Panc1 (cell line): ENCODE measurements around the gene RSPH1. TPM values are rescaled to one million over a fixed set of nuclear protein-coding genes. Genes with fewer than 3 reads are reported as not detected.

Experiments
- ATAC-seq: fragments of 200-7000 bp; cut with Tn5 transposase; 2 replicates; pipeline ENCODE4 v1.9.1; 2020; ENCODE audit warnings: mild to moderate bottlenecking, moderate library complexity
- BruUV-seq: library from RNA; stranded (reverse); fragments of 400-500 nt; replicated peaks from 2 replicates; lab custom pipeline; 2021; lab: Mats Ljungman, UMichigan
- CTCF ChIA-PET: fragments of 300-600 bp; sonication (Branson Sonifier 250); formaldehyde crosslinking; loops from one replicate; lab custom pipeline; 2022; ENCODE audit warnings: antibody characterized with exemption; lab: Charles Lee
- POLR2A ChIA-PET: fragments of 300-600 bp; sonication (Branson Sonifier 250); formaldehyde crosslinking; loops from one replicate; lab custom pipeline; 2022; ENCODE audit warnings: antibody characterized with exemption; lab: Charles Lee
- DNase-seq: peaks from one replicate; pipeline ENCODE4 v3.0.0-alpha.2; 2010; ENCODE audit warnings: low read depth, low spot score
- H3K27ac ChIP-seq: 2 replicates; pipeline ENCODE4 v1.5.1; 2011; ENCODE audit warnings: mild to moderate bottlenecking, low read length, inconsistent platforms
- H3K27me3 ChIP-seq: fragments of 200-500 bp; sonication (Bioruptor generic); 2 replicates; pipeline ENCODE4 v1.6.0; 2014; ENCODE audit warnings: low read length, inconsistent platforms; ENCODE audit not compliant: control insufficient read depth, insufficient read depth
- H3K36me3 ChIP-seq: fragments of 200-500 bp; sonication (Bioruptor generic); 2 replicates; pipeline ENCODE4 v1.5.1; 2014; ENCODE audit warnings: inconsistent platforms, mild to moderate bottlenecking, low read length, moderate library complexity; ENCODE audit not compliant: control insufficient read depth, insufficient read depth
- H3K4me1 ChIP-seq: 2 replicates; pipeline ENCODE4 v1.5.1; 2011; ENCODE audit warnings: inconsistent platforms, mild to moderate bottlenecking, low read length, moderate library complexity; ENCODE audit not compliant: control insufficient read depth, insufficient read depth
- H3K4me3 ChIP-seq, 2 experiments: 2 replicates each; pipeline ENCODE4 v1.5.1; 2011 to 2012; ENCODE audit warnings: low read depth in 2 of 2, low read length in 2 of 2, mild to moderate bottlenecking in 2 of 2, inconsistent platforms in 1 of 2, moderate library complexity in 1 of 2
- H3K9me3 ChIP-seq: fragments of 200-500 bp; sonication (Bioruptor generic); 2 replicates; pipeline ENCODE4 v1.5.1; 2014; ENCODE audit warnings: low read depth, mild to moderate bottlenecking, inconsistent platforms, low read length, moderate library complexity; ENCODE audit not compliant: control insufficient read depth, insufficient read depth
- POLR2AphosphoS5 ChIP-seq: IDR thresholded peaks from 2 replicates; pipeline ENCODE4 v1.6.1; 2012; ENCODE audit warnings: mild to moderate bottlenecking, low read depth, low read length, moderate library complexity
- SIN3A ChIP-seq: IDR thresholded peaks from 2 replicates; pipeline ENCODE4 v1.6.1; 2012; ENCODE audit warnings: low read depth, mild to moderate bottlenecking, low read length, moderate library complexity, borderline replicate concordance; ENCODE audit not compliant: insufficient read depth
- TCF7L2 ChIP-seq: IDR thresholded peaks from 2 replicates; pipeline ENCODE4 v1.6.1; 2011; ENCODE audit warnings: mild to moderate bottlenecking, low read depth, low read length, inconsistent platforms
- in situ Hi-C: cut with HindIII; loops from 2 replicates; pipeline ENCODE4 v1.10.0; 2016; ENCODE audit warnings: low sequenced_read_pairs, low pct_unique_long_range_greater_than_20kb
- intact Hi-C: fragments of 100-400 bp; cut with micrococcal nuclease; formaldehyde crosslinking; loops from one replicate; pipeline ENCODE4 v1.10.0; 2022; ENCODE audit not compliant: unreplicated experiment
- total RNA-seq: library from RNA; stranded (reverse); gene quantifications from one replicate; pipeline ENCODE4 v1.2.1, GENCODE V29; 2021; ENCODE audit not compliant: unreplicated experiment
- TF ChIP-seq, protein P1 (sequence below), 2 experiments: IDR thresholded peaks; 2 replicates each; pipeline ENCODE4 v1.6.1; 2011 to 2012; ENCODE audit warnings: low read depth in 2 of 2, control low read depth in 1 of 2, low read length in 1 of 2, mild to moderate bottlenecking in 1 of 2, moderate library complexity in 1 of 2; ENCODE audit not compliant: insufficient read depth in 1 of 2
- TF ChIP-seq, protein P2 (sequence below): fragments of 450-650 bp; IDR thresholded peaks from 2 replicates; pipeline ENCODE4 v1.5.1; 2017; ENCODE audit warnings: mild to moderate bottlenecking

Gene RSPH1
- total RNA-seq, 1 experiment from 2014 or later: 0.46 TPM

DNA sequence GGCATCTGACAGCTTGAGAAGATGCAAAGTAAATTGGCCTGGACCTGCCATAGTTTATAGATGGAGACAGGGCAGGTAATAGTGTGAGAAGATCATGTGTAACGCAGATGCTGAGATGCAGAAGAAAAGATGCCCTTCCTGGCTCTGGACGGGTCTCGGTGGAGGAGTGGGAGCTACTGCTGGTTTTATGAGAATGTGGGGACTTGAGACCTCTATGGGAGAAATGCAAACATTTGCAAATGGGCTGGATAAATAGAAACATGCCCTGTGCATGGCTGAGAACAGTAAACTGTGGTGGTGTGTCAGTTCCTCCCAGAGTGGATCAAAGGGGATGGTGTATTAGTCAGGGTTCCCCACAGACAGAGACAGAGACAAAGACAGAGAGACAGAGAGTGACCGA, 70.4 kb downstream of the RSPH1 start:
- POLR2A ChIA-PET: no interaction called here
- in situ Hi-C loops (no loop called here), intact Hi-C loops (no loop called here)
- Histone ChIP-seq H3K9me3 (no peaks in the 10 kb centered on the region), H3K27me3 (no peaks in the 10 kb centered on the region; the same call in 1 of the 2 replicates), H3K27ac (no peak overlapping the region), H3K4me3 (no peak overlapping the region), H3K36me3 (no peaks in the 10 kb centered on the region), H3K4me1 (no peaks in the 10 kb centered on the region)
- BruUV-seq: no TSS peak
- CTCF ChIA-PET: no interaction called here
- ATAC-seq (no peak), DNase-seq (no peak)
- no peak for TF ChIP-seq TCF7L2
- TF ChIP-seq, protein P1, sequence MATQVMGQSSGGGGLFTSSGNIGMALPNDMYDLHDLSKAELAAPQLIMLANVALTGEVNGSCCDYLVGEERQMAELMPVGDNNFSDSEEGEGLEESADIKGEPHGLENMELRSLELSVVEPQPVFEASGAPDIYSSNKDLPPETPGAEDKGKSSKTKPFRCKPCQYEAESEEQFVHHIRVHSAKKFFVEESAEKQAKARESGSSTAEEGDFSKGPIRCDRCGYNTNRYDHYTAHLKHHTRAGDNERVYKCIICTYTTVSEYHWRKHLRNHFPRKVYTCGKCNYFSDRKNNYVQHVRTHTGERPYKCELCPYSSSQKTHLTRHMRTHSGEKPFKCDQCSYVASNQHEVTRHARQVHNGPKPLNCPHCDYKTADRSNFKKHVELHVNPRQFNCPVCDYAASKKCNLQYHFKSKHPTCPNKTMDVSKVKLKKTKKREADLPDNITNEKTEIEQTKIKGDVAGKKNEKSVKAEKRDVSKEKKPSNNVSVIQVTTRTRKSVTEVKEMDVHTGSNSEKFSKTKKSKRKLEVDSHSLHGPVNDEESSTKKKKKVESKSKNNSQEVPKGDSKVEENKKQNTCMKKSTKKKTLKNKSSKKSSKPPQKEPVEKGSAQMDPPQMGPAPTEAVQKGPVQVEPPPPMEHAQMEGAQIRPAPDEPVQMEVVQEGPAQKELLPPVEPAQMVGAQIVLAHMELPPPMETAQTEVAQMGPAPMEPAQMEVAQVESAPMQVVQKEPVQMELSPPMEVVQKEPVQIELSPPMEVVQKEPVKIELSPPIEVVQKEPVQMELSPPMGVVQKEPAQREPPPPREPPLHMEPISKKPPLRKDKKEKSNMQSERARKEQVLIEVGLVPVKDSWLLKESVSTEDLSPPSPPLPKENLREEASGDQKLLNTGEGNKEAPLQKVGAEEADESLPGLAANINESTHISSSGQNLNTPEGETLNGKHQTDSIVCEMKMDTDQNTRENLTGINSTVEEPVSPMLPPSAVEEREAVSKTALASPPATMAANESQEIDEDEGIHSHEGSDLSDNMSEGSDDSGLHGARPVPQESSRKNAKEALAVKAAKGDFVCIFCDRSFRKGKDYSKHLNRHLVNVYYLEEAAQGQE (IDR thresholded peaks at IDR 0.05; ENCODE audit: insufficient read depth in 1 of 2, low read depth in 2 of 2, low read length in 1 of 2): no peak
- TF ChIP-seq, protein P2, sequence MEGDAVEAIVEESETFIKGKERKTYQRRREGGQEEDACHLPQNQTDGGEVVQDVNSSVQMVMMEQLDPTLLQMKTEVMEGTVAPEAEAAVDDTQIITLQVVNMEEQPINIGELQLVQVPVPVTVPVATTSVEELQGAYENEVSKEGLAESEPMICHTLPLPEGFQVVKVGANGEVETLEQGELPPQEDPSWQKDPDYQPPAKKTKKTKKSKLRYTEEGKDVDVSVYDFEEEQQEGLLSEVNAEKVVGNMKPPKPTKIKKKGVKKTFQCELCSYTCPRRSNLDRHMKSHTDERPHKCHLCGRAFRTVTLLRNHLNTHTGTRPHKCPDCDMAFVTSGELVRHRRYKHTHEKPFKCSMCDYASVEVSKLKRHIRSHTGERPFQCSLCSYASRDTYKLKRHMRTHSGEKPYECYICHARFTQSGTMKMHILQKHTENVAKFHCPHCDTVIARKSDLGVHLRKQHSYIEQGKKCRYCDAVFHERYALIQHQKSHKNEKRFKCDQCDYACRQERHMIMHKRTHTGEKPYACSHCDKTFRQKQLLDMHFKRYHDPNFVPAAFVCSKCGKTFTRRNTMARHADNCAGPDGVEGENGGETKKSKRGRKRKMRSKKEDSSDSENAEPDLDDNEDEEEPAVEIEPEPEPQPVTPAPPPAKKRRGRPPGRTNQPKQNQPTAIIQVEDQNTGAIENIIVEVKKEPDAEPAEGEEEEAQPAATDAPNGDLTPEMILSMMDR: no peak
- TF ChIP-seq POLR2AphosphoS5: no peak
- TF ChIP-seq SIN3A: no peak

DNA sequence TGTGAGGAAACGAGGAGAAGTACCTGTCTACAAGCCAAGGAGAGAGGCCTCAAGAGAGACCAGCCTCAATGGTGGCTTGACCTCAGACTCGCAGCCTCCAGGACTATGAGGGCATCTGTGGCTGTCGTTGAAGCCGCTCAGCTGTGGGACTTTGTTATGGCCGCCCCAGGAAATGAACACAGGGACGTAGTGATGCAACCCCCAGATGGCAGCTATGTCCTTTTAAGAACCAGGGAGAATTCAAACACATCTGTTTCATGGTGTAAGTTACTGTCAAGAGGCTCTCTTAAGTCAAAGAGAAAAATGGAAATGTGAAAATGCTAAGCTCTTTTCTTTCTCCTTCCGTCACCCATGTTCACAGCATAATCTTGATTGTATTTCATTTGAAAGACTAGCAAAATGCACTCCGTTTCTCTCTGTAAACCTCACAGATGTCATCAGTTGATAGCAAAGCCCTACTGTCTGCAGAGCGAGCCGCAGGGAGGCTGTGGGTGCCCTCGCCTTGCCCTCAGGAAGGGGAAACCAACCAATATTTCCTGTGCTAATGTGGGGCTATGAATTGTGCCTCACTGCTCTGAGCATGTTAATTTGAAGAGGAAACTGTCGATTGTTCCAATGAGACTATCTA, 71.0 kb downstream of the RSPH1 start:
- Histone ChIP-seq H3K4me1 (no peaks in the 10 kb centered on the region), H3K27ac (no peak overlapping the region), H3K9me3 (no peaks in the 10 kb centered on the region), H3K36me3 (no peaks in the 10 kb centered on the region), H3K27me3 (no peaks in the 10 kb centered on the region; the same call in 1 of the 2 replicates), H3K4me3 (no peak overlapping the region)
- no TSS peak for BruUV-seq
- in situ Hi-C loops: no loop called here
- no peak for DNase-seq
- intact Hi-C loops: no loop called here
- no peak for TF ChIP-seq SIN3A
- TF ChIP-seq, protein P2: no peak
- TF ChIP-seq, protein P1 (IDR thresholded peaks at IDR 0.05; ENCODE audit: insufficient read depth in 1 of 2, low read depth in 2 of 2, low read length in 1 of 2): no peak
- no peak for TF ChIP-seq TCF7L2
- TF ChIP-seq POLR2AphosphoS5: no peak
- CTCF ChIA-PET: no interaction called here
- ATAC-seq: no peak
- POLR2A ChIA-PET: no interaction called here
